Thyroid gland (tissue), 4 donors: ENCODE measurements around the gene SLC4A1AP. TPM values are rescaled to one million over a fixed set of nuclear protein-coding genes. Genes with fewer than 3 reads are reported as not detected.
A peak's percentile ranks its signal among the peaks of the same experiment; 100 is the strongest.

ENCODE experiments used
- DNase-seq, 2 donors: peaks; one replicate each; pipeline ENCODE4 v3.0.0-alpha.2; 2019
- H3K27ac ChIP-seq, 3 donors: fragments of 200-600 bp; sonication (generic); 1 replicate in 2 of 3; 2 replicates in 1 of 3; pipeline ENCODE4 v1.5.1; 2016 to 2019; ENCODE audit warnings: mild to moderate bottlenecking in 1 of 3, moderate library complexity in 1 of 3
- H3K27me3 ChIP-seq: fragments of 200-600 bp; sonication (generic); one replicate; pipeline ENCODE4 v1.5.1; 2019
- H3K36me3 ChIP-seq, 2 donors: fragments of 200-600 bp; sonication (generic); one replicate each; pipeline ENCODE4 v1.5.1; 2016 to 2019
- H3K4me1 ChIP-seq, 2 donors: fragments of 200-600 bp; sonication (generic); one replicate each; pipeline ENCODE4 v1.5.1; 2017 to 2019
- H3K4me3 ChIP-seq, 3 donors: fragments of 200-600 bp; sonication (generic); replicated peaks in 1 of 3; 1 replicate in 2 of 3; 2 replicates in 1 of 3; pipeline ENCODE4 v1.5.1; 2016; ENCODE audit warnings: mild to moderate bottlenecking in 1 of 3
- H3K9me3 ChIP-seq: fragments of 200-600 bp; sonication (generic); one replicate; pipeline ENCODE4 v1.5.1; 2017
- CTCF ChIP-seq, 6 experiments: fragments of 200-600 bp in 3 of 6; fragments of 450-650 bp in 3 of 6; sonication (generic) in 3 of 6; IDR thresholded peaks; one replicate each; pipeline ENCODE4 v1.5.1; 2016 to 2019; ENCODE audit warnings: antibody characterized with exemption in 6 of 6, mild to moderate bottlenecking in 2 of 6, inconsistent platforms in 1 of 6, moderate library complexity in 1 of 6
- POLR2A ChIP-seq, 2 donors: fragments of 450-650 bp; IDR thresholded peaks; one replicate each; pipeline ENCODE4 v1.6.1; 2017; ENCODE audit warnings: antibody characterized with exemption in 2 of 2, mild to moderate bottlenecking in 2 of 2, moderate library complexity in 1 of 2
- WGBS, 2 donors: methylation state at CpG; one replicate each; pipeline ENCODE4 v1.1.5; 2017; 5-methylcytosine and 5-hydroxymethylcytosine counted together
- intact Hi-C: fragments of 100-400 bp; cut with DNase I; formaldehyde crosslinking; loops from one replicate; pipeline ENCODE4 v1.15.1; 2023
- total RNA-seq, 4 donors: library from RNA; depleted of rRNA; stranded (reverse); fragments of >200 nt; gene quantifications; one replicate each; pipeline ENCODE4 v1.2.3, GENCODE V29; 2016

The SLC4A1AP gene
- total RNA-seq, 4 donors from 2014 or later, result 16.5 to 26.6 (median 23.4) TPM

GRCh38 chr2:27652790-27653189 lies 10.9 kb upstream of the SLC4A1AP start:
- 90 to 92% methylated on average over 1 of the region's 1 CpG for WGBS, 2 donors
- Histone ChIP-seq H3K4me1 (no peaks in the 10 kb centered on the region), H3K27ac (no peak overlapping the region), H3K4me3 (no peak overlapping the region), H3K36me3 (peaks cover 79 to 91% of the 10 kb centered on the region in 2 donors), H3K9me3 (no peaks in the 10 kb centered on the region), H3K27me3 (no peaks in the 10 kb centered on the region)
- DNase-seq, result no peak
- TF ChIP-seq CTCF (IDR thresholded peaks at IDR 0.05) (no peak), POLR2A (IDR thresholded peaks at IDR 0.05) (no peak)
- intact Hi-C loops, result no loop called here

GRCh38 chr2:27653397-27653796 lies 10.3 kb upstream of the SLC4A1AP start:
- intact Hi-C loops, result no loop called here
- TF ChIP-seq CTCF (IDR thresholded peaks at IDR 0.05) (no peak), POLR2A (IDR thresholded peaks at IDR 0.05) (no peak)
- WGBS, 2 donors, result 85 to 88% methylated on average over 2 of the region's 2 CpGs
- H3K4me3 ChIP-seq, result no peak overlapping the region
- H3K36me3 ChIP-seq, result peaks cover 76 to 91% of the 10 kb centered on the region in 2 donors
- no peaks in the 10 kb centered on the region for H3K27me3 ChIP-seq
- no peak for DNase-seq
- no peak overlapping the region for H3K27ac ChIP-seq
- H3K9me3 ChIP-seq, result no peaks in the 10 kb centered on the region
- no peaks in the 10 kb centered on the region for H3K4me1 ChIP-seq

- intact Hi-C loops, result no loop called here
- H3K9me3 ChIP-seq, result no peaks in the 10 kb centered on the region
- WGBS, 2 donors, result 78 to 86% methylated on average over 7 of the region's 7 CpGs
Measured at GRCh38 chr2:27655155-27655951, 8.3 kb upstream of the SLC4A1AP start.

GRCh38 chr2:27661371-27661770 lies 2.3 kb upstream of the SLC4A1AP start:
- peaks cover 16 to 17% of the 10 kb centered on the region in 2 donors for H3K4me1 ChIP-seq
- intact Hi-C loops, result loop anchor here (10.0 kb wide), 1 partner anchor 167 kb away; the partner anchor contains the start of genes FNDC4 and GCKR
- WGBS, 2 donors, result 93 to 98% methylated on average over 1 of the region's 1 CpG
- H3K4me3 ChIP-seq, result no peak overlapping the region
- no peak overlapping the region for H3K27ac ChIP-seq
- no peak for TF ChIP-seq CTCF (IDR thresholded peaks at IDR 0.05)
- no peak for TF ChIP-seq POLR2A (IDR thresholded peaks at IDR 0.05)
- no peak for DNase-seq
- H3K36me3 ChIP-seq, result peaks cover 30 to 39% of the 10 kb centered on the region in 2 donors
- no peaks in the 10 kb centered on the region for H3K27me3 ChIP-seq
- no peaks in the 10 kb centered on the region for H3K9me3 ChIP-seq

More at GRCh38 chr2:27655155-27655951, 8.3 kb upstream of the SLC4A1AP start:
- Histone ChIP-seq H3K36me3 (peaks cover 67 to 81% of the 10 kb centered on the region in 2 donors), H3K27me3 (no peaks in the 10 kb centered on the region), H3K27ac (no peak overlapping the region), H3K4me1 (no peaks in the 10 kb centered on the region), H3K4me3 (no peak overlapping the region)
- TF ChIP-seq POLR2A (IDR thresholded peaks at IDR 0.05) (no peak), CTCF (IDR thresholded peaks at IDR 0.05) (no peak)
- DNase-seq, result no peak

- Histone ChIP-seq H3K4me3 (peak overlapping the region; percentile 62 to 84 (median 68)), H3K27ac (peak overlapping the region in 2 of 3 donors; percentile 88 to 89), H3K4me1 (peaks cover 16 to 17% of the 10 kb centered on the region in 2 donors), H3K9me3 (no peaks in the 10 kb centered on the region), H3K27me3 (no peaks in the 10 kb centered on the region), H3K36me3 (peaks cover 29 to 34% of the 10 kb centered on the region in 2 donors)
- DNase-seq, result no peak
- intact Hi-C loops, result loop anchor here (10.0 kb wide), 1 partner anchor 169 kb away; the partner anchor contains the start of genes FNDC4 and GCKR
- WGBS, 2 donors, result 1 to 3% methylated on average over 9 to 27 of the region's 28 CpGs
- TF ChIP-seq POLR2A (IDR thresholded peaks at IDR 0.05), result no peak
- no peak for TF ChIP-seq CTCF (IDR thresholded peaks at IDR 0.05)
Measured at GRCh38 chr2:27664154-27664574, 475 bp downstream of the SLC4A1AP start.
